ENCODE data around the gene MRPL21. TPM values are rescaled to one million over a fixed set of nuclear protein-coding genes. Genes with fewer than 3 reads are reported as not detected.

Gene MRPL21
- total and polyA plus RNA-seq, 2 donors (not counting 1 experiment from before 2014, with no cell fraction given), result 23.8 to 35.8 TPM

DNA sequence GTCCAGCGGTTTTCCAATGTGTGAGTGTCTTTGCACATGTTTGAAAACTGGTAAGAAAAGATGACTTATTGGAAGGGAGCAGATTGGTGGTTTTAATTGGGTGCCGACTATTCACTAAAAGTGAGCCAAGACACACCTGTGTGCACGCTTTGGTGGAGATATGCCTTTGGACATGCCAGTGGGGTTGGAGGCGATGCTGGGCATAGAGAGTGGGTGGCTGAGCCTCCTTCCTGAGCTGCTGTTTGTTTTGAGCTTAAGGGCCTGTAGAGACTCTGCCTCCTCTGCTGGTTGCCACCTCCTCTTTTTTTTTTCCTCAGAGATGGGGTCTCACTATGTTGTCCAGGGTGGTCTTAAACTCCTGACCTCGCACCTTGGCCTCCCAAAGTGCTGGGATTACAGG, 9.6 kb upstream of the MRPL21 start:
- Histone ChIP-seq H3K4me3 (ENCODE audit: control extremely low read depth in 1 of 5, extremely low read depth in 1 of 5, insufficient read depth in 1 of 5, low read depth in 2 of 5, low read length in 4 of 5) (no peak overlapping the region), H3K4me2 (replicated peaks; ENCODE audit: low read depth, low read length, poor library complexity, severe bottlenecking) (no peak overlapping the region), H3K4me1 (ENCODE audit: control insufficient read depth in 2 of 2, insufficient read depth in 2 of 2, low read length in 2 of 2) (no peaks in the 10 kb centered on the region), H2AFZ (ENCODE audit: insufficient read depth, low read depth, low read length, poor library complexity, severe bottlenecking) (no peak overlapping the region), H3K79me2 (ENCODE audit: control insufficient read depth, insufficient read depth, low read length) (peaks cover 8% of the 10 kb centered on the region), H3K9me3 (ENCODE audit: control extremely low read depth in 1 of 3, control insufficient read depth in 2 of 3, insufficient read depth in 1 of 3, low read length in 2 of 3) (no peaks in the 10 kb centered on the region), H3K9ac (ENCODE audit: low read length) (no peak overlapping the region), H3K27me3 (replicated peaks in 1 of 4; ENCODE audit: control extremely low read depth in 1 of 4, control insufficient read depth in 3 of 4, insufficient read depth in 4 of 4, low read length in 3 of 4) (no peaks in the 10 kb centered on the region), H3K27ac (ENCODE audit: low read length in 2 of 2) (no peak overlapping the region), H3K36me3 (replicated peaks in 1 of 2; ENCODE audit: control extremely low read depth in 1 of 2, control insufficient read depth in 1 of 2, extremely low read depth in 1 of 2, insufficient read depth in 2 of 2, low read length in 1 of 2) (peaks cover 2 to 69% of the 10 kb centered on the region in 2 experiments), H4K20me1 (ENCODE audit: control insufficient read depth, insufficient read depth, low read length, poor library complexity, severe bottlenecking) (no peaks in the 10 kb centered on the region)
- ChIA-PET CTCF (no interaction called here), POLR2A (no interaction called here)
- WGBS (ENCODE audit: insufficient coverage), result 98% methylated on average over 5 of the region's 5 CpGs
- Mint-ChIP-seq H3K27ac (no peak overlapping the region), H3K4me3 (no peak overlapping the region), H3K9me3 (ENCODE audit: insufficient read depth) (no peaks in the 10 kb centered on the region), H3K27me3 (no peaks in the 10 kb centered on the region), H3K4me1 (no peaks in the 10 kb centered on the region)
- DNase-seq, result no peak
- TF ChIP-seq EZH2 (IDR thresholded peaks at IDR 0.05; ENCODE audit: borderline replicate concordance, insufficient read depth, low read depth, low read length, poor library complexity, severe bottlenecking) (no peak), CTCF (IDR thresholded peaks at IDR 0.05) (no peak)
- intact Hi-C loops (cut with micrococcal nuclease), result no loop called here
- ATAC-seq (ENCODE audit: low read depth), result no peak

DNA sequence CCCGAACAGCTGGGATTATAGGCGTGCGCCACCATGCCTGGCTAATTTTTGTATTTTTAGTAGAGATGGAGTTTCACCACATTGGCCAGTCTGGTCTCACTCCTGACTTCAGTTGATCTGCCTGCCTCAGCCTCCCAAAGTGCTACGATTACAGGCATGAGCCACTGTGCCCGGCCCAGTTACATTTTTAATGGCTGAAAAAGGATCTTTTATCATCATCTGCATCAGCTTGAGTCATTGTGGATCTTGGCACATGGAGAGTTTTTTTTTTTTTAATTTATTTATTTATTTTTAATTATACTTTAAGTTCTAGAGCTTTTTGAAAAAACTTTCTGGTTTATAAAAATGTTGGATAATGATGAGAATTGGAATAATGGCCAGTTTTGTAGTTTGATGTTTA, 8.6 kb upstream of the MRPL21 start:
- POLR2A ChIA-PET, result no interaction called here
- no peaks in the 10 kb centered on the region for H3K27me3 Mint-ChIP-seq
- Histone ChIP-seq H2AFZ (ENCODE audit: insufficient read depth, low read depth, low read length, poor library complexity, severe bottlenecking) (no peak overlapping the region), H3K27me3 (replicated peaks in 1 of 4; ENCODE audit: control extremely low read depth in 1 of 4, control insufficient read depth in 3 of 4, insufficient read depth in 4 of 4, low read length in 3 of 4) (no peaks in the 10 kb centered on the region), H3K27ac (ENCODE audit: low read length in 2 of 2) (no peak overlapping the region), H3K4me3 (ENCODE audit: control extremely low read depth in 1 of 5, extremely low read depth in 1 of 5, insufficient read depth in 1 of 5, low read depth in 2 of 5, low read length in 4 of 5) (no peak overlapping the region), H3K9me3 (ENCODE audit: control extremely low read depth in 1 of 3, control insufficient read depth in 2 of 3, insufficient read depth in 1 of 3, low read length in 2 of 3) (no peaks in the 10 kb centered on the region), H4K20me1 (ENCODE audit: control insufficient read depth, insufficient read depth, low read length, poor library complexity, severe bottlenecking) (no peaks in the 10 kb centered on the region), H3K9ac (ENCODE audit: low read length) (no peak overlapping the region), H3K79me2 (ENCODE audit: control insufficient read depth, insufficient read depth, low read length) (peaks cover 11% of the 10 kb centered on the region), H3K4me2 (replicated peaks; ENCODE audit: low read depth, low read length, poor library complexity, severe bottlenecking) (no peak overlapping the region), H3K36me3 (replicated peaks in 1 of 2; ENCODE audit: control extremely low read depth in 1 of 2, control insufficient read depth in 1 of 2, extremely low read depth in 1 of 2, insufficient read depth in 2 of 2, low read length in 1 of 2) (peaks cover 2 to 61% of the 10 kb centered on the region in 2 experiments), H3K4me1 (ENCODE audit: control insufficient read depth in 2 of 2, insufficient read depth in 2 of 2, low read length in 2 of 2) (no peaks in the 10 kb centered on the region)
- H3K4me3 Mint-ChIP-seq, result no peak overlapping the region
- ATAC-seq (ENCODE audit: low read depth) (no peak), DNase-seq (no peak)
- H3K27ac Mint-ChIP-seq, result no peak overlapping the region
- H3K4me1 Mint-ChIP-seq, result no peaks in the 10 kb centered on the region
- 92% methylated on average over 2 of the region's 5 CpGs for WGBS (ENCODE audit: insufficient coverage)
- intact Hi-C loops (cut with micrococcal nuclease), result no loop called here
- CTCF ChIA-PET, result no interaction called here
- no peaks in the 10 kb centered on the region for H3K9me3 Mint-ChIP-seq (ENCODE audit: insufficient read depth)
- no peak for TF ChIP-seq CTCF (IDR thresholded peaks at IDR 0.05)
- no peak for TF ChIP-seq EZH2 (IDR thresholded peaks at IDR 0.05; ENCODE audit: borderline replicate concordance, insufficient read depth, low read depth, low read length, poor library complexity, severe bottlenecking)
